Skeletal muscle satellite cell (primary cell): ENCODE data around the gene GCK.
"Not testable (repeated sequence)": the region's sequence is repeated elsewhere in the genome, so short reads cannot be mapped to it uniquely, and the experiment has no call there.

ENCODE experiments used
- H3K27me3 ChIP-seq: 2 replicates; pipeline ENCODE4 v1.7.0; 2013; ENCODE audit warnings: low read length; ENCODE audit not compliant: control insufficient read depth, insufficient read depth
- H3K36me3 ChIP-seq: 2 replicates; pipeline ENCODE4 v1.7.0; 2013; ENCODE audit warnings: mild to moderate bottlenecking, control low read depth, low read length; ENCODE audit not compliant: insufficient read depth
- H3K4me1 ChIP-seq: 2 replicates; pipeline ENCODE4 v1.7.0; 2013; ENCODE audit warnings: low read length; ENCODE audit not compliant: control insufficient read depth, insufficient read depth
- H3K4me2 ChIP-seq: 2 replicates; pipeline ENCODE4 v1.7.0; 2013; ENCODE audit warnings: mild to moderate bottlenecking, low read length
- H3K4me3 ChIP-seq: 2 replicates; pipeline ENCODE4 v1.7.0; 2013; ENCODE audit warnings: low read length
- H3K9ac ChIP-seq: 2 replicates; pipeline ENCODE4 v1.7.0; 2013; ENCODE audit warnings: mild to moderate bottlenecking, low read depth, low read length, moderate library complexity
- H3K9me3 ChIP-seq: replicated peaks from 2 replicates; pipeline ENCODE4 v1.7.0; 2013; ENCODE audit warnings: mild to moderate bottlenecking, control low read depth, low read length

Gene GCK

GRCh38 chr7:44127161-44127560, 62.1 kb downstream of the GCK start:
- Histone ChIP-seq H3K36me3 (no peaks in the 10 kb centered on the region), H3K27me3 (no peaks in the 10 kb centered on the region), H3K4me1 (peaks cover 20% of the 10 kb centered on the region), H3K9me3 (no peaks in the 10 kb centered on the region), H3K4me2 (no peak overlapping the region), H3K9ac (no peak overlapping the region), H3K4me3 (no peak overlapping the region)

GRCh38 chr7:44126574-44126973, 62.7 kb downstream of the GCK start:
- H3K36me3 ChIP-seq, H3K4me3 ChIP-seq, H3K4me2 ChIP-seq, H3K9ac ChIP-seq, H3K9me3 ChIP-seq, H3K27me3 ChIP-seq: not testable (repeated sequence)
- H3K4me1 ChIP-seq: peaks cover 19% of the 10 kb centered on the region

- peaks cover 18% of the 10 kb centered on the region for H3K4me1 ChIP-seq
- no peaks in the 10 kb centered on the region for H3K9me3 ChIP-seq
- no peak overlapping the region for H3K4me3 ChIP-seq
- H3K36me3 ChIP-seq: peaks cover 13% of the 10 kb centered on the region
- H3K27me3 ChIP-seq: no peaks in the 10 kb centered on the region
- H3K9ac ChIP-seq: no peak overlapping the region
- H3K4me2 ChIP-seq: no peak overlapping the region
Measured at GRCh38 chr7:44124822-44125202, 64.4 kb downstream of the GCK start.

GRCh38 chr7:44123190-44124003, 65.8 kb downstream of the GCK start, which contains the start of gene POLD2:
Gene POLD2, minus strand, starts transcription at chr7:44123548. Its CDS starts 1,495 bp downstream, at chr7:44122053.
- H3K4me2 ChIP-seq: peak within 1 kb of the TSS; percentile 99

GRCh38 chr7:44122529-44122928, 66.7 kb downstream of the GCK start:
- H3K4me2 ChIP-seq: peak overlapping the region; percentile 99
- peak overlapping the region; percentile 88 for H3K4me3 ChIP-seq
- peaks cover 18% of the 10 kb centered on the region for H3K4me1 ChIP-seq
- H3K27me3 ChIP-seq: no peaks in the 10 kb centered on the region
- H3K9me3 ChIP-seq: no peaks in the 10 kb centered on the region
- peaks cover 15% of the 10 kb centered on the region for H3K36me3 ChIP-seq
- peak overlapping the region; percentile 88 for H3K9ac ChIP-seq

More at GRCh38 chr7:44123190-44124003, 65.8 kb downstream of the GCK start, which contains the start of gene POLD2:
- H3K36me3 ChIP-seq: peaks cover 14% of the 10 kb centered on the region
- no peaks in the 10 kb centered on the region for H3K27me3 ChIP-seq
- H3K4me1 ChIP-seq: peaks cover 18% of the 10 kb centered on the region
- H3K9me3 ChIP-seq: no peaks in the 10 kb centered on the region
- peak within 1 kb of the TSS; percentile 88 for H3K4me3 ChIP-seq
- H3K9ac ChIP-seq: peak within 1 kb of the TSS; percentile 88

GRCh38 chr7:44121761-44122420, 67.3 kb downstream of the GCK start:
- H3K9me3 ChIP-seq: no peaks in the 10 kb centered on the region
- H3K4me1 ChIP-seq: peaks cover 18% of the 10 kb centered on the region
- no peaks in the 10 kb centered on the region for H3K27me3 ChIP-seq
- H3K4me3 ChIP-seq: peak overlapping the region; percentile 88
- peaks cover 21% of the 10 kb centered on the region for H3K36me3 ChIP-seq
- peak overlapping the region; percentile 88 for H3K9ac ChIP-seq
- peak overlapping the region; percentile 99 for H3K4me2 ChIP-seq

GRCh38 chr7:44120395-44120794, 68.8 kb downstream of the GCK start:
- Histone ChIP-seq H3K27me3 (no peaks in the 10 kb centered on the region), H3K9me3 (no peaks in the 10 kb centered on the region), H3K4me1 (peaks cover 18% of the 10 kb centered on the region), H3K4me3 (no peak overlapping the region), H3K9ac (no peak overlapping the region), H3K4me2 (no peak overlapping the region), H3K36me3 (peaks cover 24% of the 10 kb centered on the region)

GRCh38 chr7:44119829-44120380, 69.3 kb downstream of the GCK start:
- H3K9me3 ChIP-seq: no peaks in the 10 kb centered on the region
- no peaks in the 10 kb centered on the region for H3K27me3 ChIP-seq
- H3K4me1 ChIP-seq: peaks cover 18% of the 10 kb centered on the region
- H3K4me3 ChIP-seq: no peak overlapping the region
- peaks cover 27% of the 10 kb centered on the region for H3K36me3 ChIP-seq
- no peak overlapping the region for H3K4me2 ChIP-seq
- H3K9ac ChIP-seq: no peak overlapping the region

GRCh38 chr7:44117801-44118429, 71.3 kb downstream of the GCK start:
- no peaks in the 10 kb centered on the region for H3K9me3 ChIP-seq
- peaks cover 44% of the 10 kb centered on the region for H3K36me3 ChIP-seq
- no peaks in the 10 kb centered on the region for H3K27me3 ChIP-seq
- no peak overlapping the region for H3K4me3 ChIP-seq
- no peak overlapping the region for H3K9ac ChIP-seq
- H3K4me2 ChIP-seq: no peak overlapping the region
- H3K4me1 ChIP-seq: peaks cover 13% of the 10 kb centered on the region

- Histone ChIP-seq H3K9me3 (no peaks in the 10 kb centered on the region), H3K4me2 (no peak overlapping the region), H3K36me3 (peaks cover 45% of the 10 kb centered on the region), H3K4me1 (peaks cover 4% of the 10 kb centered on the region), H3K4me3 (no peak overlapping the region), H3K9ac (no peak overlapping the region), H3K27me3 (no peaks in the 10 kb centered on the region)
Measured at GRCh38 chr7:44116789-44117666, 72.2 kb downstream of the GCK start.
